HFF-Myc (cell line): ENCODE data around the gene LCLAT1.

ENCODE experiments used
- DNase-seq: peaks from one replicate; pipeline ENCODE4 v3.0.0-alpha.2; 2011; ENCODE audit warnings: low read depth; ENCODE audit errors: extremely low read depth
- H3K4me3 ChIP-seq: replicated peaks from 2 replicates; pipeline ENCODE4 v1.5.1; 2011; ENCODE audit warnings: low read depth, mild to moderate bottlenecking, control low read depth, low read length
- CTCF ChIP-seq: IDR thresholded peaks from 2 replicates; pipeline ENCODE4 v1.5.1; 2012; ENCODE audit warnings: mild to moderate bottlenecking, low read depth, low read length, control low read depth; ENCODE audit errors: missing control alignments

The LCLAT1 gene

DNA sequence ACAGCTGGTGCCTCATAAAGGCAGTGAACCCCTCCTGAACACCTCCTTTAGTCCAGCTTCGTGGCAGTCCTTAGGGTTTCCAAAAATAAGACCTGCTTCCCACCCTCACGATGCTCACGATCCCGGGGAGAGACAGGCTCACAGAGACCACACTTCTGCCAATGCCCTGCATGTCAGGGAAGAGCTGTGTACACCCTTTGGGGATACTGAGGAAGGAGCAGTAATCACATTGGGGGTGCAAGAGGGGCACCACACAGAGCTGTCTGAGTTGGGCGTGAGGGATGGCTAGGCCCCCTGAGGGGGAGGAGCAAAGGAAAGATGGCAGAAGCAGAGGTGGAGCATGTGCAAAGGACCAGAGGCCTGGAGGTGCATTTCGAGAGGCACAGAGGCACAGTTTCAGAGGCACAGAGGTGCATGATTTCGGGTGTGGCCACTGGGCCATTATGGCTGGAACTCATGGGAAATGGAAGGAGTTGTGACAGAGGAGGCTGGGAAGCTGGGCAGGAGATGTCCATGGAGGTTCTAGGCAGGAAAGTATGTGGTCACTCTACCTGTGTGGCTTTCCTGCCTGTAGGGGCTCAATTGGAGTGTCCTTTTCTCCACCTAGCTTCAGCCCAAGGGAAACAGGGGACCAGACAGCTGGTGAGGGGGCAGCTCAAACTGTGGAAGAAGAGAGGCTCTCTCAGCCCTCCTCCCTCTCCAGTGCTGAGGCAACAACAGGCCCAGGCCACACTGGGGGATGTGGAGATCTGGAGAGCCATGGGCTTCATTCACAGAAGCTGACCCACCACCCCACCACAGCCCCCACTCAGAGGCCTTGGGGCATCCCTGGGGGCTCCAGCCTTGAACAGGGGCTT, 244.3 kb downstream of the LCLAT1 start:
- TF ChIP-seq CTCF = no peak
- DNase-seq = no peak
- H3K4me3 ChIP-seq = no peak overlapping the region

GRCh38 chr2:30691948-30692828, 245.1 kb downstream of the LCLAT1 start:
- DNase-seq = no peak
- TF ChIP-seq CTCF = peak; percentile 19
- H3K4me3 ChIP-seq = no peak overlapping the region

DNA sequence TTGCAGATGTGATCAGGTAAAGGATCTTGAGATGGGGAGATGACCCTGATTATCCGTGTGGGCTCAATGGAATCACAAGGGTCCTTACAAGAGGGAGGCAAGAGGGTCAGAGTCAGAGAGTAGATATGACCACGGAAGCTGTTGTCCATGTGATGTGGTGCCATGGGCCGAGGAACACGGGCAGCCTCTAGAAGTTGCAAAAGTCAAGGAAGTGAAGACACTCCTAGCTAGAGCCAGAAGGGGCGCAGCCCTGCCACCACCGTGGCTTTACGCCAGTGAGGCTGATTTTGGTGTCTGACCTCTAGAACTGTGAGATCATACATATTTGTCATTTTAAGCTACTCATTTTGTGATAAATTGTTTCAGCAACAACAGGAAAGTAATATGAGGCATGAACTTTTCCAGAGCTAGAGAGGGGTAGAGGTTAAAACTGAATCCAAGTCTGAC, 245.8 kb downstream of the LCLAT1 start:
- no peak for DNase-seq

More for the DNA sequence above, 245.8 kb downstream of the LCLAT1 start:
- no peak overlapping the region for H3K4me3 ChIP-seq
- no peak for TF ChIP-seq CTCF
